ENCODE data around the gene AKR1C8. TPM values are rescaled to one million over a fixed set of nuclear protein-coding genes. Genes with fewer than 3 reads are reported as not detected.

AKR1C8 gene
- total and polyA plus RNA-seq, 2 of the 13 experiments (the other 11 are each of a cell fraction or from before 2014, with no cell fraction given): 0.12 TPM; not detected in 1

DNA sequence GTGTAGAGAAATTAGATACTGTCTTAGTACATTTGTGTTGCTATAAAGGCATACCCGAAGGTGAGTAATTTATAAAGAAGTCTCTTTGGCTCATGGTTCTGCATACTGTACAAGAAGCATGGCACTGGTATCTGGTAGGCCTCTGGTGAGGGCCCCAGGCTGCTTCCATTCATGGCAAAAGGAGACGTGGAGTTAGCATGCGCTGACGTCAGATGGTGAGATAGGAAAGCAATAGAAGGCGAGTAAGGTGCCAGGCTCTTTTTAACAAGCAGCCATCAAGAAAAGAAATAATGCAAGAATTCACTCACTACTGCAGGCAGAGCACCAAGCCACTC, 38.1 kb downstream of the AKR1C8 start (continued):
- no peak for TF ChIP-seq SNAPC4 (CRISPR knock-in tag; IDR thresholded peaks at IDR 0.05)
- 0 out of 2 replicates have a peak, but pooled peaks have one; percentile 12 for TF ChIP-seq RFXANK (CRISPR knock-in tag; IDR thresholded peaks at IDR 0.05)
- TF ChIP-seq ZNF276 (CRISPR knock-in tag; IDR thresholded peaks at IDR 0.05; ENCODE audit: low read depth): peak; percentile 15; the same call in 1 of the 2 replicates
- no peak for TF ChIP-seq ZNF564 (CRISPR knock-in tag; IDR thresholded peaks at IDR 0.05)
- 0 out of 2 replicates have a peak, but pooled peaks have one; percentile 16 for TF ChIP-seq HMG20B (CRISPR knock-in tag; conservative IDR thresholded peaks at IDR 0.05)
- no peak for TF ChIP-seq HOXA3 (CRISPR knock-in tag; IDR thresholded peaks at IDR 0.05)
- TF ChIP-seq CREB1 (IDR thresholded peaks at IDR 0.05): peak; percentile 43; the same call in 1 of the 2 replicates
- no peak for TF ChIP-seq CREB1 (CRISPR knock-in tag; IDR thresholded peaks at IDR 0.05)
- 0 out of 2 replicates have a peak, but pooled peaks have one; percentile 48 for TF ChIP-seq ETV6 (CRISPR knock-in tag; conservative IDR thresholded peaks at IDR 0.05)
- no peak for TF ChIP-seq TARDBP (CRISPR knock-in tag; IDR thresholded peaks at IDR 0.05)
- TF ChIP-seq GATA4 (IDR thresholded peaks at IDR 0.05; ENCODE audit: borderline replicate concordance, low read depth): no peak
- no peak for TF ChIP-seq NFE2 (CRISPR knock-in tag; IDR thresholded peaks at IDR 0.05)
- 0 out of 2 replicates have a peak, but pooled peaks have one; percentile 10 for TF ChIP-seq ZNF670 (CRISPR knock-in tag; IDR thresholded peaks at IDR 0.05; ENCODE audit: borderline replicate concordance)
- TF ChIP-seq CERS6 (CRISPR knock-in tag; IDR thresholded peaks at IDR 0.05): no peak
- no peak for TF ChIP-seq REPIN1 (CRISPR knock-in tag; IDR thresholded peaks at IDR 0.05; ENCODE audit: borderline replicate concordance, low read depth)
- 0 out of 2 replicates have a peak, but pooled peaks have one; percentile 52 for TF ChIP-seq CBX5 (CRISPR knock-in tag; IDR thresholded peaks at IDR 0.05; ENCODE audit: borderline replicate concordance)
- no peak for TF ChIP-seq ZSCAN22 (CRISPR knock-in tag; IDR thresholded peaks at IDR 0.05)
- peak; percentile 73; the same call in 1 of the 2 replicates for TF ChIP-seq CHD4 (IDR thresholded peaks at IDR 0.05; ENCODE audit: borderline replicate concordance, low read length)
- TF ChIP-seq FOXK2 (IDR thresholded peaks at IDR 0.05): no peak
- TF ChIP-seq ARID2 (CRISPR knock-in tag; IDR thresholded peaks at IDR 0.05; ENCODE audit: borderline replicate concordance): no peak
- TF ChIP-seq ZNF790 (CRISPR knock-in tag; IDR thresholded peaks at IDR 0.05; ENCODE audit: borderline replicate concordance): no peak

Data from HepG2 (cell line).